Measurements from ENCODE around the gene ROM1.
A peak's percentile ranks its signal among the peaks of the same experiment; 100 is the strongest.

The ROM1 gene

DNA sequence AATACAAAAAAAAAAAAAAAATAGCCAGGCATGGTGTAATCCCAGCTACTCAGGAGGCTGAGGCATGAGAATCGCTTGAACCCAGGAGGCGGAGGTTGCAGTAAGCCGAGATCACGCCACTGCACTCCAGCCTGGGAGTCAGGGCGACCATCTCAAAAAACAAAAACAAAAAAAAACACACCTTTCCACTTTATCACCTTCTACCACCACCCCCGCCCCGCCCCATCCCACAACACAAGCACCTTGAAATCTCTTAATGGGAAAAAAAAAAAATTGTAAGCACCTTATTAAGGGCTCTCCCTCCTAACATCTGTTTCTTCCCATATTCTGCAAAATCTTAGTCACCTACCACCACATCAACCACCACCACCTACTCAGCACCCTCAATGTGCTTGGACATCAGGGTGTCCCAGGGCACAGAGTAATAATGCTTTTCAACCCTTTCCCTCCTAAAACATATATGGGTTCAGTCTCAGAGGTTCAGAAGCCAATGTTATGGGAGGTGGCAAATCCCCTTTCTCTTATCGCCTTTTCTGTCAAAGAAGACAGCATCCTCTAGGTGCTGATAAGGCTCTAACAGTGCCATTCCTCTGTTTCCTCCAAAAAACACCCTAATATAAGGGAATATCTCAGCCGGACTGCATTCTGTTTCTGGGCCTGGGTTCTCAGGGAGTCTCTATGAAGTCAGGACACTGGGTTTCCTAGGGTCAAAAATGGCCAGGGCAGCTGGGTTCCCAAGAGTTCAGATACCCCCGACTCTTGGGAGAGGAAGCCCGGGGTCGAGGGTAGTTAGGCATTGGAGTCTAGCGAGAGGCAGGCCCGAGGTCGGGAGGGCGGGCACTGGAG lies 39.3 kb downstream of the ROM1 start:
- DNase-seq (ENCODE audit: low read depth), result no peak
- peak overlapping the region; percentile 69 for H3K4me3 ChIP-seq (ENCODE audit: low read depth, low read length)
- TF ChIP-seq, protein P1, sequence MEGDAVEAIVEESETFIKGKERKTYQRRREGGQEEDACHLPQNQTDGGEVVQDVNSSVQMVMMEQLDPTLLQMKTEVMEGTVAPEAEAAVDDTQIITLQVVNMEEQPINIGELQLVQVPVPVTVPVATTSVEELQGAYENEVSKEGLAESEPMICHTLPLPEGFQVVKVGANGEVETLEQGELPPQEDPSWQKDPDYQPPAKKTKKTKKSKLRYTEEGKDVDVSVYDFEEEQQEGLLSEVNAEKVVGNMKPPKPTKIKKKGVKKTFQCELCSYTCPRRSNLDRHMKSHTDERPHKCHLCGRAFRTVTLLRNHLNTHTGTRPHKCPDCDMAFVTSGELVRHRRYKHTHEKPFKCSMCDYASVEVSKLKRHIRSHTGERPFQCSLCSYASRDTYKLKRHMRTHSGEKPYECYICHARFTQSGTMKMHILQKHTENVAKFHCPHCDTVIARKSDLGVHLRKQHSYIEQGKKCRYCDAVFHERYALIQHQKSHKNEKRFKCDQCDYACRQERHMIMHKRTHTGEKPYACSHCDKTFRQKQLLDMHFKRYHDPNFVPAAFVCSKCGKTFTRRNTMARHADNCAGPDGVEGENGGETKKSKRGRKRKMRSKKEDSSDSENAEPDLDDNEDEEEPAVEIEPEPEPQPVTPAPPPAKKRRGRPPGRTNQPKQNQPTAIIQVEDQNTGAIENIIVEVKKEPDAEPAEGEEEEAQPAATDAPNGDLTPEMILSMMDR (IDR thresholded peaks at IDR 0.05; ENCODE audit: low read depth, low read length, missing control alignments), result no peak

DNA sequence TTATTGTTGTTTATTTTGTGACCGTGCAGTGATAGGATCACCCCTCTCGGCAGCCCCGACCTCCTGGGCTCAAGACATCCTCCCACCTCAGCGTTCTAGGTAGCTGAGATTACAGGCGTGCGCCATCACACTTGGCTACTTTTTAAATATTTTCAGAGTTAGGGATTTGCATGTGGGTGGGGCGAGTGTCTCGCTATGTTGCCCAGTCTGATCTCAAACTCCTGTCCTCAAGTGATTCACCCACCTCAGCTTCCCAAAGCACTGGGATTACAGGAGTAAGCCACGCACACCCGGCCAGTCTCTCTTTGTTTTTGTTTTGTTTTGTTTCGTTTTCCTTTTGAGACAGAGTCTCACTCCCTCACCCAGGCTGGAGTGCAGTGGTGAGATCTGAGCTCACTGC lies 41.2 kb downstream of the ROM1 start:
- DNase-seq (ENCODE audit: low read depth), result no peak
- no peak overlapping the region for H3K4me3 ChIP-seq (ENCODE audit: low read depth, low read length)
- TF ChIP-seq, protein P1 (IDR thresholded peaks at IDR 0.05; ENCODE audit: low read depth, low read length, missing control alignments), result no peak

DNA sequence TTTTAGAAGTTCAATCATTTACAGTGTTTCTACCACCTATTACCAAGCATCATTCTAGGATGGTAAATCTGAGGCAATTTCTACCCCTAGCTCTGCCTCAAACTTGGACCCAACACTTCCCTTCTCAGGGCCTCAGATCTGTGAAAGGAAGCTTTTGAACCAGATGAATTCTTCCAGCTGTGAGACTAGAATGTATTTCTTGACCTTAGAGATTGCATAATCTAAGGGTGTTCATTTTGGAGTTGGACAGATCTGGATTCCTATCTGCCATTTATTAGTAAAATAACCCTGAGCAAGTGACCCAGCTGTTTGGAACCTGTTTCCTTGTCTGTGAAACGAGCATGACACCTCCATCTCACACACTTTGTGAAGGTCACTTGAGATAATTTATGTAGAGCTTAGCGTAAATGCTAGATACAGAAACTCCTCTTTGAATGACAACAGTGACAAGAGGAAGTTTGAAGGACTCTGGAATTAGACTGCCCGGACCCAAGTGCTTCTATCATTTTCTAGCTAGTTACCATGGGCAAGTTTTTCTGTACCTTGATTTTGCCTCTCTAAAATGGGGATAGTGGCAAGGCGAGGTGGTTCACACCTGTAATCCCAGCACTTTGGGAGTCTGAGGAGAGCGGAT lies 43.9 kb downstream of the ROM1 start:
- H3K4me3 ChIP-seq (ENCODE audit: low read depth, low read length), result no peak overlapping the region
- TF ChIP-seq, protein P1 (IDR thresholded peaks at IDR 0.05; ENCODE audit: low read depth, low read length, missing control alignments), result no peak
- no peak for DNase-seq (ENCODE audit: low read depth)

DNA sequence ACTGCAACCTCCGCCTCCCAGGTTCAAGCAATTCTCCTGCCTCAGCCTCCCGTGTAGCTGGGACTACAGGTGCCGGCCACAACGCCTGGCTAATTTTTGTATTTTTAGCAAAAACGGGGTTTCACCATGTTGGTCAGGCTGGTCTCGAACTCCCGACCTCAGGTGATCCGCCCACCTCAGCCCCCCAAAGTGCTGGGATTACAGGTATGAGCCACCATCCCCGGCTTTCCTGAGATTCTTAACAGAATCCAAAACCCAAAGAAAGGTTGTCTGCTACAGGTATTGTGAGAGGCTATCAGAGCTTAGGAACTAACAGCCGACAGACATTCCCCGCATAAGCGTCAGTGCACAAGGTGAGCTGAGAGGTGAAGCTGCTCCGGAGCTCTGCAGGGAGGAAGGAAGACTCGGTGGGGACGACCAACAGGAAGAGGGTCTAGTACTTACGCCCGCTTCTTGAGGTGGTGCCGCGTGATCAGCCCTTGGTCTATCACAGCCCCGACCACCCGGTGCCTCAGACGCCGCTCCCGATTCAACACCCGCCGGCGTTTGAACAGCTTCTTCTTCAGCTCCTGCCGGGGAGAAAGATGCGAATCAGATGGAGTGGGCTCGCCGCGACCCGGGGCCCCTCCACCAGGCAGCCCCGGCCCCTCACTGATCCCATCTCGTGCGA lies 51.5 kb downstream of the ROM1 start:
- peak overlapping the region; percentile 69 for H3K4me3 ChIP-seq (ENCODE audit: low read depth, low read length)
- TF ChIP-seq, protein P1 (IDR thresholded peaks at IDR 0.05; ENCODE audit: low read depth, low read length, missing control alignments), result no peak
- DNase-seq (ENCODE audit: low read depth), result no peak

All from GM12864 (cell line).